Erythroblast (primary cell): Measurements from ENCODE around the gene EYS.

Experiments
- GATA1 ChIP-seq: IDR thresholded peaks from 2 replicates; pipeline ENCODE4 v1.6.1; 2011; ENCODE audit warnings: low read depth, mild to moderate bottlenecking, control low read depth, low read length, moderate library complexity
- POLR2A ChIP-seq: IDR thresholded peaks from 2 replicates; pipeline ENCODE4 v1.6.1; 2011; ENCODE audit warnings: mild to moderate bottlenecking, low read length

- no peak for TF ChIP-seq POLR2A
- TF ChIP-seq GATA1: no peak
Observed at GRCh38 chr6:65045801-65046200, 661.2 kb downstream of the EYS start.
